WTC11 (cell line): ENCODE results near the gene ARAP2. TPM values are rescaled to one million over a fixed set of nuclear protein-coding genes. Genes with fewer than 3 reads are reported as not detected.

Source experiments
- ATAC-seq: fragments of 200-7000 bp; cut with Tn5 transposase; 2 replicates; pipeline ENCODE4 v1.10.0; 2021; ENCODE audit warnings: mild to moderate bottlenecking, moderate library complexity
- CTCF ChIA-PET: fragments of 300-600 bp; sonication (Branson Sonifier 250); formaldehyde crosslinking; loops from one replicate; lab custom pipeline; 2021; ENCODE audit warnings: antibody characterized with exemption; lab: Charles Lee
- POLR2A ChIA-PET: fragments of 350-600 bp; sonication (Branson Sonifier 250); formaldehyde crosslinking; loops from one replicate; lab custom pipeline; 2021; ENCODE audit warnings: antibody characterized with exemption; lab: Charles Lee
- DNase-seq: peaks from one replicate; pipeline ENCODE4 v3.0.0; 2021; ENCODE audit warnings: low spot score
- H3K27ac Mint-ChIP-seq: 2 replicates; pipeline ENCODE4 v1.8.0; 2021; ENCODE audit warnings: mixed read lengths
- H3K27me3 Mint-ChIP-seq: 2 replicates; pipeline ENCODE4 v1.8.0; 2021; ENCODE audit warnings: low read depth, mild to moderate bottlenecking, moderate library complexity, mixed read lengths
- H3K36me3 Mint-ChIP-seq: 2 replicates; pipeline ENCODE4 v1.8.0; 2021; ENCODE audit warnings: mixed read lengths
- H3K4me1 Mint-ChIP-seq: 2 replicates; pipeline ENCODE4 v1.8.0; 2022; ENCODE audit warnings: mixed read lengths
- H3K4me3 Mint-ChIP-seq: 2 replicates; pipeline ENCODE4 v1.8.0; 2021; ENCODE audit warnings: mild to moderate bottlenecking, moderate library complexity, mixed read lengths
- H3K9me3 Mint-ChIP-seq: 2 replicates; pipeline ENCODE4 v1.8.0; 2021; ENCODE audit warnings: mixed read lengths
- ATF1 ChIP-seq: sonication (generic); formaldehyde crosslinking; IDR thresholded peaks from 2 replicates; pipeline ENCODE4 v1.8.1; 2023; ENCODE audit warnings: mild to moderate bottlenecking, moderate library complexity, missing genetic modification reagents
- CREM ChIP-seq: sonication (generic); formaldehyde crosslinking; IDR thresholded peaks from 2 replicates; pipeline ENCODE4 v1.8.1; 2022; ENCODE audit warnings: mild to moderate bottlenecking, missing genetic modification reagents, moderate library complexity
- CTCF ChIP-seq: fragments of 200-600 bp; IDR thresholded peaks from 2 replicates; pipeline ENCODE4 v1.8.0; 2022; ENCODE audit warnings: antibody characterized with exemption
- EMX1 ChIP-seq: fragments of 250-450 bp; sonication (Bioruptor Pico); IDR thresholded peaks from 2 replicates; pipeline ENCODE4 v1.8.0; 2021; ENCODE audit warnings: mild to moderate bottlenecking
- FOXJ3 ChIP-seq: sonication (generic); formaldehyde crosslinking; IDR thresholded peaks from 2 replicates; pipeline ENCODE4 v1.9.0; 2021; ENCODE audit warnings: missing genetic modification reagents, mild to moderate bottlenecking, borderline replicate concordance
- FOXK1 ChIP-seq: sonication (generic); formaldehyde crosslinking; IDR thresholded peaks from 2 replicates; pipeline ENCODE4 v1.8.0; 2022; ENCODE audit warnings: mild to moderate bottlenecking, moderate library complexity, missing genetic modification reagents
- JUN ChIP-seq: sonication (generic); formaldehyde crosslinking; IDR thresholded peaks from 2 replicates; pipeline ENCODE4 v1.8.0; 2023; ENCODE audit warnings: mild to moderate bottlenecking, missing genetic modification reagents
- MXD4 ChIP-seq: fragments of 250-450 bp; sonication (Bioruptor Pico); IDR thresholded peaks from 2 replicates; pipeline ENCODE4 v1.8.0; 2021; ENCODE audit warnings: mild to moderate bottlenecking, moderate library complexity, borderline replicate concordance
- NFE2L1 ChIP-seq: sonication (generic); formaldehyde crosslinking; IDR thresholded peaks from 2 replicates; pipeline ENCODE4 v1.8.1; 2023; ENCODE audit warnings: missing genetic modification reagents
- SOX15 ChIP-seq: fragments of 250-450 bp; sonication (Bioruptor Pico); IDR thresholded peaks from 2 replicates; pipeline ENCODE4 v1.9.0; 2021; ENCODE audit warnings: mild to moderate bottlenecking
- ZBTB21 ChIP-seq: sonication (generic); formaldehyde crosslinking; IDR thresholded peaks from 2 replicates; pipeline ENCODE4 v1.8.1; 2023; ENCODE audit warnings: mild to moderate bottlenecking, missing genetic modification reagents, borderline replicate concordance
- ZNF232 ChIP-seq: sonication (generic); formaldehyde crosslinking; IDR thresholded peaks from 2 replicates; pipeline ENCODE4 v1.8.0; 2022; ENCODE audit warnings: mild to moderate bottlenecking, missing genetic modification reagents
- ZNF317 ChIP-seq: sonication (generic); formaldehyde crosslinking; IDR thresholded peaks from 2 replicates; pipeline ENCODE4 v1.8.1; 2023; ENCODE audit warnings: low read depth, mild to moderate bottlenecking, moderate library complexity, missing genetic modification reagents, borderline replicate concordance
- ZNF532 ChIP-seq: fragments of 250-450 bp; sonication (Bioruptor Pico); IDR thresholded peaks from 2 replicates; pipeline ENCODE4 v1.9.0; 2021; ENCODE audit warnings: mild to moderate bottlenecking, borderline replicate concordance
- ZSCAN18 ChIP-seq: fragments of 250-450 bp; sonication (Bioruptor Pico); IDR thresholded peaks from 2 replicates; pipeline ENCODE4 v2.1.2; 2022; ENCODE audit warnings: mild to moderate bottlenecking, moderate library complexity
- total RNA-seq: library from RNA; stranded (reverse); gene quantifications from 3 replicates; pipeline ENCODE4 v1.2.3, GENCODE V29; 2021
- TF ChIP-seq, protein P1 (sequence below): fragments of 250-450 bp; sonication (Bioruptor Pico); conservative IDR thresholded peaks from 2 replicates; pipeline ENCODE4 v1.9.0; 2021; ENCODE audit warnings: mild to moderate bottlenecking
- TF ChIP-seq, protein P2 (sequence below): sonication (generic); formaldehyde crosslinking; conservative IDR thresholded peaks from 2 replicates; pipeline ENCODE4 v1.8.1; 2023; ENCODE audit warnings: mild to moderate bottlenecking, low read depth, missing genetic modification reagents, moderate library complexity
- TF ChIP-seq, protein P3 (sequence below): sonication (generic); formaldehyde crosslinking; IDR thresholded peaks from 2 replicates; pipeline ENCODE4 v1.8.1; 2023; ENCODE audit warnings: mild to moderate bottlenecking, missing genetic modification reagents, moderate library complexity
- TF ChIP-seq, protein P4 (sequence below): sonication (generic); formaldehyde crosslinking; IDR thresholded peaks from 2 replicates; pipeline ENCODE4 v1.8.1; 2023; ENCODE audit warnings: mild to moderate bottlenecking, missing genetic modification reagents
- TF ChIP-seq, protein P5 (sequence below): sonication (generic); formaldehyde crosslinking; IDR thresholded peaks from 2 replicates; pipeline ENCODE4 v1.8.1; 2022; ENCODE audit warnings: mild to moderate bottlenecking, moderate library complexity, missing genetic modification reagents

The ARAP2 gene
- total RNA-seq, 1 experiment from 2014 or later: 1.0 TPM

- CTCF ChIA-PET: no interaction called here
- Mint-ChIP-seq H3K4me3 (no peak overlapping the region), H3K4me1 (peaks cover 10% of the 10 kb centered on the region), H3K36me3 (no peaks in the 10 kb centered on the region), H3K9me3 (no peaks in the 10 kb centered on the region), H3K27ac (no peak overlapping the region), H3K27me3 (no peaks in the 10 kb centered on the region)
- no peak for ATAC-seq
- no peak for DNase-seq
- TF ChIP-seq CREM (CRISPR knock-in tag): no peak
- no peak for TF ChIP-seq NFE2L1 (CRISPR knock-in tag)
- no peak for TF ChIP-seq ZNF232 (CRISPR knock-in tag)
- no peak for TF ChIP-seq FOXK1 (CRISPR knock-in tag)
- TF ChIP-seq, protein P1, sequence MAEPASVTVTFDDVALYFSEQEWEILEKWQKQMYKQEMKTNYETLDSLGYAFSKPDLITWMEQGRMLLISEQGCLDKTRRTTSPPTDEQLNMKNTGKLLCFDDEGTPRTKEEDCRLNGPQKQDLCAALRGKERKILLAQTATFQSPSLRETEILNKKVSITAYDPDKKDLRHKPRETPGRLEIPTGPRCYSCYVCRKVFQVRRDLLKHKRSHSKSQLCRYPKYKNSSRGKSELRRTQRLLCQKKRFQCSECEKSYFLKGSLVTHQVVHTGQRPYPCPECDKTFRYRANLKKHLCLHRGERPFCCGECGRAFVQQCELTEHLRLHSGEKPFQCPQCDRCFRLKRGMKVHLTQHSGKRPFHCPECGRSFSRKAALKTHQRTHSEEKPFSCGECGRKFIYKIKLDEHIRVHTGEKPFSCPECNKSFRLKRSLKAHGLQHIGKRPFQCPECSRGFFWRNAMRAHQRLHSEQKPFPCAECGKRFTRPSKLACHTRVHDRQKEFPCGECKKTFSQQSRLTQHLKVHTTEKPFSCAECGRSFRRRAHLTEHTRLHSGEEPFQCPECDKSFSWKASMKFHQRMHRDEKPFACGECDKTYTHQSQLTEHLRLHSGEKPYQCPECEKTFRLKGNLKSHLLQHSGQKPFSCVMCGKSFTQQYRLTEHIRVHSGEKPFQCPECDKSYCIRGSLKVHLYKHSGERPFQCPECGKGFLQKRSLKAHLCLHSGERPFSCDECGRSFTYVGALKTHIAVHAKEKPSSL: no peak
- TF ChIP-seq, protein P2, sequence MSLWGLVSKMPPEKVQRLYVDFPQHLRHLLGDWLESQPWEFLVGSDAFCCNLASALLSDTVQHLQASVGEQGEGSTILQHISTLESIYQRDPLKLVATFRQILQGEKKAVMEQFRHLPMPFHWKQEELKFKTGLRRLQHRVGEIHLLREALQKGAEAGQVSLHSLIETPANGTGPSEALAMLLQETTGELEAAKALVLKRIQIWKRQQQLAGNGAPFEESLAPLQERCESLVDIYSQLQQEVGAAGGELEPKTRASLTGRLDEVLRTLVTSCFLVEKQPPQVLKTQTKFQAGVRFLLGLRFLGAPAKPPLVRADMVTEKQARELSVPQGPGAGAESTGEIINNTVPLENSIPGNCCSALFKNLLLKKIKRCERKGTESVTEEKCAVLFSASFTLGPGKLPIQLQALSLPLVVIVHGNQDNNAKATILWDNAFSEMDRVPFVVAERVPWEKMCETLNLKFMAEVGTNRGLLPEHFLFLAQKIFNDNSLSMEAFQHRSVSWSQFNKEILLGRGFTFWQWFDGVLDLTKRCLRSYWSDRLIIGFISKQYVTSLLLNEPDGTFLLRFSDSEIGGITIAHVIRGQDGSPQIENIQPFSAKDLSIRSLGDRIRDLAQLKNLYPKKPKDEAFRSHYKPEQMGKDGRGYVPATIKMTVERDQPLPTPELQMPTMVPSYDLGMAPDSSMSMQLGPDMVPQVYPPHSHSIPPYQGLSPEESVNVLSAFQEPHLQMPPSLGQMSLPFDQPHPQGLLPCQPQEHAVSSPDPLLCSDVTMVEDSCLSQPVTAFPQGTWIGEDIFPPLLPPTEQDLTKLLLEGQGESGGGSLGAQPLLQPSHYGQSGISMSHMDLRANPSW: no peak
- no peak for TF ChIP-seq EMX1 (CRISPR knock-in tag)
- no peak for TF ChIP-seq MXD4 (CRISPR knock-in tag)
- no peak for TF ChIP-seq FOXJ3
- no peak for TF ChIP-seq ZSCAN18 (CRISPR knock-in tag)
- TF ChIP-seq, protein P3, sequence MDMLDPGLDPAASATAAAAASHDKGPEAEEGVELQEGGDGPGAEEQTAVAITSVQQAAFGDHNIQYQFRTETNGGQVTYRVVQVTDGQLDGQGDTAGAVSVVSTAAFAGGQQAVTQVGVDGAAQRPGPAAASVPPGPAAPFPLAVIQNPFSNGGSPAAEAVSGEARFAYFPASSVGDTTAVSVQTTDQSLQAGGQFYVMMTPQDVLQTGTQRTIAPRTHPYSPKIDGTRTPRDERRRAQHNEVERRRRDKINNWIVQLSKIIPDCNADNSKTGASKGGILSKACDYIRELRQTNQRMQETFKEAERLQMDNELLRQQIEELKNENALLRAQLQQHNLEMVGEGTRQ: no peak
- TF ChIP-seq CTCF: no peak
- no peak for TF ChIP-seq SOX15
- TF ChIP-seq ZNF317: no peak
- TF ChIP-seq, protein P4, sequence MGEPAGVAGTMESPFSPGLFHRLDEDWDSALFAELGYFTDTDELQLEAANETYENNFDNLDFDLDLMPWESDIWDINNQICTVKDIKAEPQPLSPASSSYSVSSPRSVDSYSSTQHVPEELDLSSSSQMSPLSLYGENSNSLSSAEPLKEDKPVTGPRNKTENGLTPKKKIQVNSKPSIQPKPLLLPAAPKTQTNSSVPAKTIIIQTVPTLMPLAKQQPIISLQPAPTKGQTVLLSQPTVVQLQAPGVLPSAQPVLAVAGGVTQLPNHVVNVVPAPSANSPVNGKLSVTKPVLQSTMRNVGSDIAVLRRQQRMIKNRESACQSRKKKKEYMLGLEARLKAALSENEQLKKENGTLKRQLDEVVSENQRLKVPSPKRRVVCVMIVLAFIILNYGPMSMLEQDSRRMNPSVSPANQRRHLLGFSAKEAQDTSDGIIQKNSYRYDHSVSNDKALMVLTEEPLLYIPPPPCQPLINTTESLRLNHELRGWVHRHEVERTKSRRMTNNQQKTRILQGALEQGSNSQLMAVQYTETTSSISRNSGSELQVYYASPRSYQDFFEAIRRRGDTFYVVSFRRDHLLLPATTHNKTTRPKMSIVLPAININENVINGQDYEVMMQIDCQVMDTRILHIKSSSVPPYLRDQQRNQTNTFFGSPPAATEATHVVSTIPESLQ (CRISPR knock-in tag): no peak
- TF ChIP-seq, protein P5, sequence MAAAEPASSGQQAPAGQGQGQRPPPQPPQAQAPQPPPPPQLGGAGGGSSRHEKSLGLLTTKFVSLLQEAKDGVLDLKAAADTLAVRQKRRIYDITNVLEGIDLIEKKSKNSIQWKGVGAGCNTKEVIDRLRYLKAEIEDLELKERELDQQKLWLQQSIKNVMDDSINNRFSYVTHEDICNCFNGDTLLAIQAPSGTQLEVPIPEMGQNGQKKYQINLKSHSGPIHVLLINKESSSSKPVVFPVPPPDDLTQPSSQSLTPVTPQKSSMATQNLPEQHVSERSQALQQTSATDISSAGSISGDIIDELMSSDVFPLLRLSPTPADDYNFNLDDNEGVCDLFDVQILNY (CRISPR knock-in tag): no peak
- no peak for TF ChIP-seq ZBTB21
- TF ChIP-seq ATF1 (CRISPR knock-in tag): no peak
- no peak for TF ChIP-seq ZNF532
- no peak for TF ChIP-seq JUN (CRISPR knock-in tag)
- POLR2A ChIA-PET: no interaction called here
Measured at GRCh38 chr4:36288731-36289426, 44.6 kb upstream of the ARAP2 start.
